HCT116 (cell line): ENCODE measurements around the gene NKAP. TPM values are rescaled to one million over a fixed set of nuclear protein-coding genes. Genes with fewer than 3 reads are reported as not detected.

Source experiments
- ATAC-seq: fragments of 200-7000 bp; cut with Tn5 transposase; 2 replicates; pipeline ENCODE4 v1.9.1; 2020; ENCODE audit warnings: mild to moderate bottlenecking, moderate library complexity
- BruUV-seq: library from RNA; stranded (reverse); fragments of 400-500 nt; replicated peaks from 2 replicates; lab custom pipeline; 2021; lab: Mats Ljungman, UMichigan
- CTCF ChIA-PET: fragments of 300-600 bp; sonication (Branson Sonifier 250); formaldehyde crosslinking; loops from one replicate; lab custom pipeline; 2021; ENCODE audit warnings: antibody characterized with exemption; lab: Charles Lee
- POLR2A ChIA-PET: fragments of 300-600, 350-600 bp; sonication (Branson Sonifier 250); formaldehyde crosslinking; loops from one replicate; lab custom pipeline; 2021; ENCODE audit warnings: antibody characterized with exemption; lab: Charles Lee
- RAD21 ChIA-PET, 2 experiments: fragments of 300-600 bp; sonication (Branson Sonifier 250); formaldehyde crosslinking; loops; one replicate each; lab custom pipeline; 2023; ENCODE audit warnings: low total read pairs in 2 of 2; ENCODE audit not compliant: uncharacterized antibody in 2 of 2, unreplicated experiment in 2 of 2, low non-redundant PET in 1 of 2; lab: Charles Lee
- DNase-seq: peaks from one replicate; pipeline ENCODE4 v3.0.0-alpha.2; 2010; ENCODE audit warnings: low read depth, low spot score
- H2AFZ ChIP-seq: fragments of 200-600 bp; shearing (Covaris generic), sonication (generic); 2 replicates; pipeline ENCODE4 v1.6.1; 2017; ENCODE audit warnings: low read depth, mixed run types, mixed read lengths, antibody characterized with exemption, low read length; ENCODE audit not compliant: poor library complexity, severe bottlenecking
- H3K27ac ChIP-seq: 2 replicates; pipeline ENCODE4 v1.5.1; 2012; ENCODE audit warnings: low read depth, low read length
- H3K27me3 ChIP-seq: fragments of 200-600 bp; sonication (generic); 2 replicates; pipeline ENCODE4 v1.6.1; 2016; ENCODE audit warnings: mixed run types, low read length, mixed read lengths; ENCODE audit not compliant: insufficient read depth
- H3K36me3 ChIP-seq, 2 experiments: fragments of 200-500 bp in 1 of 2; fragments of 200-600 bp in 1 of 2; sonication (Bioruptor generic) in 1 of 2; sonication (generic) in 1 of 2; 2 replicates each; pipeline versions ENCODE4 v1.5.1 to v1.6.1; 2014 to 2016; ENCODE audit warnings: low read length in 2 of 2, inconsistent platforms in 1 of 2, mixed read lengths in 1 of 2, mixed run types in 1 of 2; ENCODE audit not compliant: insufficient read depth in 2 of 2, control insufficient read depth in 1 of 2
- H3K4me1 ChIP-seq, 2 experiments: fragments of 200-600 bp in 1 of 2; sonication (generic) in 1 of 2; 2 replicates each; pipeline versions ENCODE4 v1.5.1 to v1.6.1; 2012 to 2017; ENCODE audit warnings: low read length in 2 of 2, inconsistent platforms in 1 of 2, mild to moderate bottlenecking in 1 of 2, mixed read lengths in 1 of 2, mixed run types in 1 of 2, moderate library complexity in 1 of 2; ENCODE audit not compliant: insufficient read depth in 2 of 2, control insufficient read depth in 1 of 2
- H3K4me2 ChIP-seq: fragments of 200-600 bp; sonication (generic); 2 replicates; pipeline ENCODE4 v1.6.1; 2017; ENCODE audit warnings: mixed run types, low read length, mixed read lengths
- H3K4me3 ChIP-seq, 2 experiments: fragments of 200-600 bp in 1 of 2; sonication (generic) in 1 of 2; replicated peaks in 1 of 2; 2 replicates each; pipeline ENCODE4 v1.5.1; 2011 to 2016; ENCODE audit warnings: low read length in 2 of 2, control low read depth in 1 of 2, low read depth in 1 of 2, mild to moderate bottlenecking in 1 of 2, mixed read lengths in 1 of 2, mixed run types in 1 of 2
- H3K79me2 ChIP-seq: fragments of 200-600 bp; sonication (generic); 2 replicates; pipeline ENCODE4 v1.6.1; 2017; ENCODE audit warnings: mild to moderate bottlenecking, mixed run types, low read length, moderate library complexity, mixed read lengths; ENCODE audit not compliant: insufficient read depth
- H3K9ac ChIP-seq: fragments of 200-600 bp; sonication (generic); 2 replicates; pipeline ENCODE4 v1.6.1; 2016; ENCODE audit warnings: low read length, mixed read lengths
- H3K9me2 ChIP-seq: fragments of 200-600 bp; sonication (generic), shearing (Covaris generic); 2 replicates; pipeline ENCODE4 v1.6.1; 2017; ENCODE audit warnings: mixed run types, mild to moderate bottlenecking, moderate library complexity; ENCODE audit not compliant: insufficient read depth
- H3K9me3 ChIP-seq, 2 experiments: fragments of 200-500 bp in 1 of 2; fragments of 200-600 bp in 1 of 2; sonication (Bioruptor generic) in 1 of 2; sonication (generic) in 1 of 2; 2 replicates each; pipeline ENCODE4 v1.6.1; 2014 to 2017; ENCODE audit warnings: low read length in 2 of 2, mixed read lengths in 2 of 2, inconsistent platforms in 1 of 2, low read depth in 1 of 2, mild to moderate bottlenecking in 1 of 2, mixed run types in 1 of 2, moderate library complexity in 1 of 2; ENCODE audit not compliant: control insufficient read depth in 1 of 2, insufficient read depth in 1 of 2
- H4K20me1 ChIP-seq: fragments of 200-600 bp; sonication (generic), shearing (Covaris generic); 2 replicates; pipeline ENCODE4 v1.6.1; 2017; ENCODE audit warnings: mixed run types, mild to moderate bottlenecking, moderate library complexity; ENCODE audit not compliant: insufficient read depth
- ATF3 ChIP-seq: IDR thresholded peaks from 2 replicates; pipeline ENCODE4 v1.6.1; 2012
- CBX3 ChIP-seq: IDR thresholded peaks from 2 replicates; pipeline ENCODE4 v1.6.1; 2012; ENCODE audit warnings: low read depth
- CEBPB ChIP-seq: IDR thresholded peaks from 2 replicates; pipeline ENCODE4 v1.6.1; 2012; ENCODE audit warnings: low read depth
- ELF1 ChIP-seq: IDR thresholded peaks from 2 replicates; pipeline ENCODE4 v1.6.1; 2012; ENCODE audit warnings: low read depth, borderline replicate concordance
- EZH2 ChIP-seq: fragments of 200-600 bp; sonication (generic); IDR thresholded peaks from 2 replicates; pipeline ENCODE4 v1.6.1; 2017; ENCODE audit warnings: antibody characterized with exemption, mixed run types
- EZH2phosphoT487 ChIP-seq: fragments of 200-600 bp; IDR thresholded peaks from 2 replicates; pipeline ENCODE4 v1.6.1; 2018; ENCODE audit warnings: antibody characterized with exemption, borderline replicate concordance
- POLR2A ChIP-seq: IDR thresholded peaks from 2 replicates; pipeline ENCODE4 v1.7.0; 2011; ENCODE audit warnings: borderline replicate concordance; ENCODE audit not compliant: insufficient read depth, insufficient read length; ENCODE audit errors: extremely low read depth
- POLR2AphosphoS5 ChIP-seq: IDR thresholded peaks from 2 replicates; pipeline ENCODE4 v1.6.1; 2011; ENCODE audit warnings: mild to moderate bottlenecking, low read depth, low read length, moderate library complexity
- RAD21 ChIP-seq: IDR thresholded peaks from 2 replicates; pipeline ENCODE4 v1.6.1; 2012; ENCODE audit warnings: low read depth, mild to moderate bottlenecking
- SIN3A ChIP-seq: IDR thresholded peaks from 2 replicates; pipeline ENCODE4 v1.6.1; 2012; ENCODE audit warnings: low read depth
- SP1 ChIP-seq: IDR thresholded peaks from 2 replicates; pipeline ENCODE4 v1.6.1; 2012; ENCODE audit warnings: low read depth
- SRF ChIP-seq: IDR thresholded peaks from 2 replicates; pipeline ENCODE4 v1.6.1; 2012; ENCODE audit warnings: low read depth
- ZFX ChIP-seq: fragments of 450-650 bp; IDR thresholded peaks from 2 replicates; pipeline ENCODE4 v1.6.1; 2017
- ZNF274 ChIP-seq: fragments of 200-500 bp; sonication (Bioruptor generic); IDR thresholded peaks from 2 replicates; pipeline ENCODE4 v1.6.1; 2014; ENCODE audit warnings: mild to moderate bottlenecking, low read depth, low read length, inconsistent platforms
- intact Hi-C: fragments of 100-400 bp; cut with micrococcal nuclease; formaldehyde crosslinking; loops from 2 replicates; pipeline ENCODE4 v1.10.0; 2022
- total RNA-seq: library from RNA; stranded (reverse); gene quantifications from one replicate; pipeline ENCODE4 v1.2.1, GENCODE V29; 2021; ENCODE audit not compliant: unreplicated experiment
- TF ChIP-seq, protein P1 (sequence below): IDR thresholded peaks from 2 replicates; pipeline ENCODE4 v1.6.1; 2012

NKAP gene
- total RNA-seq, 1 experiment from 2014 or later, result 9.3 TPM

- TF ChIP-seq ATF3 (no peak), ZFX (no peak)
These were observed 47.0 kb upstream of the NKAP start (continued) for GRCh38 chrX:119990556-119991004.

DNA sequence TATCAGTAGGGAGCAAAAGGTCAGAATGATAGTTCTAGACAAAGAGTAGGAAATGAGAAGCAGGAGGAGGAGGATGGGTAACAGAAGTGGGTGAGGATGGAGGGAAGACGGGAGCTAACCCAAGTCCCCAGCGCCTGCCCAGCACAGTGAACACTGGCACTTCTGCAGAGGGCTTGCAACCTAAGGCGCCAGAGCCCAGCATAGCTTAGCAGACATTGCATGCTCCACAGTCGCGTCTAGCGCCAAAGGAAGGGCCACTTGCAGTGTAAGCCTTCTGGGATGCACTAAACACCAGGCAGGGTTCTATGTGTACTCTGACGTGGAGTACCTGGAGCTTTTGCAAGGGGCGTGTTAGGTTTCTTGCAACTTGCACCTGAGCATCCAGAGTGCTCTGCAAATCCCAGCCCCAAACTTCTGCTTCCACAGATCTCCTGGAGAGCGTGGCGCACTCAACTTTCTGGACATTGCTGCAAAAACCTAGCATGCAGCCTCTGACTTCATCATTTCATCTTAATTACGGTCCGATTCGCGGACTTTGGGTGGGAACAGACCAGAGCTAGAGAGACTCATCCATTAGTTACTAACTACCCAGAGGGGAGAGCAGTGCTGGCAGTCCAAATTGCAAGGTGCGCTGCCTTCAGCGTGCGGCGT lies 46.5 kb upstream of the NKAP start:
- no TSS peak for BruUV-seq
- intact Hi-C loops, result no loop called here
- TF ChIP-seq SRF (no peak), POLR2AphosphoS5 (no peak), ZFX (no peak), ELF1 (no peak), CBX3 (no peak), SIN3A (no peak)
- TF ChIP-seq, all 23 proteins: peak for 0
- H3K4me2 ChIP-seq, result no peak overlapping the region
- ChIA-PET RAD21 (no interaction called here), POLR2A (no interaction called here), CTCF (no interaction called here)
- DNase-seq (no peak), ATAC-seq (no peak)
- no peaks in the 10 kb centered on the region for H3K4me1 ChIP-seq
- no peaks in the 10 kb centered on the region for H3K27me3 ChIP-seq
- H3K79me2 ChIP-seq, result no peaks in the 10 kb centered on the region
- H4K20me1 ChIP-seq, result no peaks in the 10 kb centered on the region
- H3K36me3 ChIP-seq, result no peaks in the 10 kb centered on the region
- H2AFZ ChIP-seq, result no peak overlapping the region
- no peak overlapping the region for H3K4me3 ChIP-seq
- H3K27ac ChIP-seq, result no peak overlapping the region
- no peak overlapping the region for H3K9ac ChIP-seq
- H3K9me2 ChIP-seq, result no peaks in the 10 kb centered on the region
- H3K9me3 ChIP-seq, result no peaks in the 10 kb centered on the region

GRCh38 chrX:119986203-119986602 lies 42.7 kb upstream of the NKAP start:
- Histone ChIP-seq H3K4me3 (no peak overlapping the region), H3K27me3 (no peaks in the 10 kb centered on the region), H3K4me2 (no peak overlapping the region), H2AFZ (no peak overlapping the region), H3K9me2 (no peaks in the 10 kb centered on the region), H3K9ac (no peak overlapping the region), H3K27ac (no peak overlapping the region), H3K79me2 (no peaks in the 10 kb centered on the region), H3K36me3 (no peaks in the 10 kb centered on the region), H4K20me1 (no peaks in the 10 kb centered on the region), H3K4me1 (no peaks in the 10 kb centered on the region), H3K9me3 (no peaks in the 10 kb centered on the region)
- TF ChIP-seq RAD21 (no peak), EZH2phosphoT487 (no peak), ELF1 (no peak), SP1 (no peak), EZH2 (no peak), ATF3 (no peak), POLR2AphosphoS5 (no peak), POLR2A (no peak), CEBPB (no peak), ZNF274 (no peak), CBX3 (no peak)
- TF ChIP-seq, protein P1, sequence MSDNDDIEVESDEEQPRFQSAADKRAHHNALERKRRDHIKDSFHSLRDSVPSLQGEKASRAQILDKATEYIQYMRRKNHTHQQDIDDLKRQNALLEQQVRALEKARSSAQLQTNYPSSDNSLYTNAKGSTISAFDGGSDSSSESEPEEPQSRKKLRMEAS, result no peak
- ATAC-seq, result no peak
- BruUV-seq, result no TSS peak
- no peak for DNase-seq
- ChIA-PET RAD21 (no interaction called here), CTCF (no interaction called here), POLR2A (no interaction called here)
- intact Hi-C loops, result no loop called here
